Measurements from ENCODE around the gene NOTUM. TPM values are rescaled to one million over a fixed set of nuclear protein-coding genes. Genes with fewer than 3 reads are reported as not detected.

The NOTUM gene
- total and polyA plus RNA-seq, 9 of the 15 experiments (the other 6 are each of a cell fraction or from before 2014, with no cell fraction given): 0.03 to 14.0 (median 4.1) TPM

GRCh38 chr17:81926451-81927151 lies 34.4 kb downstream of the NOTUM start (continued):
- TF ChIP-seq SMARCB1 (IDR thresholded peaks at IDR 0.05; ENCODE audit: insufficient read length, low read depth) (no peak), ZNF124 (CRISPR knock-in tag; IDR thresholded peaks at IDR 0.05) (no peak), C11orf30 (IDR thresholded peaks at IDR 0.05; ENCODE audit: low read depth) (peak; percentile 99), LEF1 (IDR thresholded peaks at IDR 0.05) (0 out of 2 replicates have a peak, but pooled peaks have one; percentile 25), TFAM (CRISPR knock-in tag; conservative IDR thresholded peaks at IDR 0.05) (no peak), THRAP3 (IDR thresholded peaks at IDR 0.05; ENCODE audit: borderline replicate concordance) (no peak), TBL1XR1 (IDR thresholded peaks at IDR 0.05; ENCODE audit: low read length in 2 of 2) (peak in 1 of 2 experiments; percentile 6; a peak in 2 of 4 replicates), ZNF224 (CRISPR knock-in tag; IDR thresholded peaks at IDR 0.05) (no peak), BACH1 (tag; IDR thresholded peaks at IDR 0.05) (peak; percentile 86), SIN3A (IDR thresholded peaks at IDR 0.05; ENCODE audit: borderline replicate concordance in 2 of 2, control insufficient read depth in 1 of 2, low read depth in 2 of 2, low read length in 2 of 2) (peak; percentile 41 to 69; a peak in 2 of 4 replicates), FOXP1 (CRISPR knock-in tag; IDR thresholded peaks at IDR 0.05) (no peak), CTBP1 (IDR thresholded peaks at IDR 0.05; ENCODE audit: borderline replicate concordance) (0 out of 2 replicates have a peak, but pooled peaks have one; percentile 10), HMGN3 (IDR thresholded peaks at IDR 0.05; ENCODE audit: borderline replicate concordance, extremely low read depth, insufficient read length, low read depth, low read length) (peak; percentile 72), PCBP2 (IDR thresholded peaks at IDR 0.05; ENCODE audit: low read depth, low read length, poor library complexity, severe bottlenecking) (no peak), FOXJ2 (tag; IDR thresholded peaks at IDR 0.05) (no peak), STAT5A (IDR thresholded peaks at IDR 0.05; ENCODE audit: borderline replicate concordance, low read length) (no peak), ARID4B (CRISPR knock-in tag; IDR thresholded peaks at IDR 0.05) (peak; percentile 40; the same call in 1 of the 2 replicates), JUN (IDR thresholded peaks at IDR 0.05; ENCODE audit: borderline replicate concordance, low read depth, low read length) (peak; percentile 81), JUN (CRISPR knock-in tag; IDR thresholded peaks at IDR 0.05; ENCODE audit: borderline replicate concordance) (no peak), ZNF764 (CRISPR knock-in tag; IDR thresholded peaks at IDR 0.05; ENCODE audit: low read depth) (no peak)
- TF ChIP-seq, protein P1, sequence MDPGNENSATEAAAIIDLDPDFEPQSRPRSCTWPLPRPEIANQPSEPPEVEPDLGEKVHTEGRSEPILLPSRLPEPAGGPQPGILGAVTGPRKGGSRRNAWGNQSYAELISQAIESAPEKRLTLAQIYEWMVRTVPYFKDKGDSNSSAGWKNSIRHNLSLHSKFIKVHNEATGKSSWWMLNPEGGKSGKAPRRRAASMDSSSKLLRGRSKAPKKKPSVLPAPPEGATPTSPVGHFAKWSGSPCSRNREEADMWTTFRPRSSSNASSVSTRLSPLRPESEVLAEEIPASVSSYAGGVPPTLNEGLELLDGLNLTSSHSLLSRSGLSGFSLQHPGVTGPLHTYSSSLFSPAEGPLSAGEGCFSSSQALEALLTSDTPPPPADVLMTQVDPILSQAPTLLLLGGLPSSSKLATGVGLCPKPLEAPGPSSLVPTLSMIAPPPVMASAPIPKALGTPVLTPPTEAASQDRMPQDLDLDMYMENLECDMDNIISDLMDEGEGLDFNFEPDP (CRISPR knock-in tag; IDR thresholded peaks at IDR 0.05): no peak
- TF ChIP-seq, protein P2, sequence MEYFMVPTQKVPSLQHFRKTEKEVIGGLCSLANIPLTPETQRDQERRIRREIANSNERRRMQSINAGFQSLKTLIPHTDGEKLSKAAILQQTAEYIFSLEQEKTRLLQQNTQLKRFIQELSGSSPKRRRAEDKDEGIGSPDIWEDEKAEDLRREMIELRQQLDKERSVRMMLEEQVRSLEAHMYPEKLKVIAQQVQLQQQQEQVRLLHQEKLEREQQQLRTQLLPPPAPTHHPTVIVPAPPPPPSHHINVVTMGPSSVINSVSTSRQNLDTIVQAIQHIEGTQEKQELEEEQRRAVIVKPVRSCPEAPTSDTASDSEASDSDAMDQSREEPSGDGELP (CRISPR knock-in tag; IDR thresholded peaks at IDR 0.05; ENCODE audit: borderline replicate concordance): peak; percentile 68; the same call in 1 of the 2 replicates
